ENCODE measurements around the gene INF2. TPM values are rescaled to one million over a fixed set of nuclear protein-coding genes. Genes with fewer than 3 reads are reported as not detected.

The INF2 gene
- total RNA-seq, 1 donor from 2014 or later = 126 TPM

- Histone ChIP-seq H3K27ac (ENCODE audit: low read depth, low read length) (no peak overlapping the region), H3K4me3 (ENCODE audit: insufficient read depth, low read depth, low read length) (no peak overlapping the region), H4K20me1 (ENCODE audit: insufficient read depth, low read length) (peaks cover 69% of the 10 kb centered on the region), H3K9me3 (ENCODE audit: insufficient read depth, low read depth, low read length) (no peaks in the 10 kb centered on the region), H3K4me2 (ENCODE audit: low read length) (no peak overlapping the region), H3K36me3 (ENCODE audit: insufficient read depth, low read length) (peaks cover 9% of the 10 kb centered on the region), H2AFZ (ENCODE audit: low read depth, low read length) (no peak overlapping the region), H3K79me2 (ENCODE audit: insufficient read depth, low read length) (peaks cover 43% of the 10 kb centered on the region), H3K27me3 (ENCODE audit: insufficient read depth, low read length) (no peaks in the 10 kb centered on the region), H3K9ac (ENCODE audit: low read length) (no peak overlapping the region), H3K4me1 (ENCODE audit: insufficient read depth, low read length) (peaks cover 8% of the 10 kb centered on the region)
- Mint-ChIP-seq H3K27ac (ENCODE audit: unreplicated experiment) (peak overlapping the region; percentile 34), H3K27me3 (ENCODE audit: low read depth, unreplicated experiment) (no peaks in the 10 kb centered on the region), H3K4me1 (ENCODE audit: low read depth, unreplicated experiment) (peaks cover 7% of the 10 kb centered on the region), H3K9me3 (ENCODE audit: unreplicated experiment) (no peaks in the 10 kb centered on the region), H3K36me3 (ENCODE audit: low read depth, unreplicated experiment) (peaks cover 15% of the 10 kb centered on the region), H3K4me3 (ENCODE audit: unreplicated experiment) (no peak overlapping the region)
- TF ChIP-seq, protein P1, sequence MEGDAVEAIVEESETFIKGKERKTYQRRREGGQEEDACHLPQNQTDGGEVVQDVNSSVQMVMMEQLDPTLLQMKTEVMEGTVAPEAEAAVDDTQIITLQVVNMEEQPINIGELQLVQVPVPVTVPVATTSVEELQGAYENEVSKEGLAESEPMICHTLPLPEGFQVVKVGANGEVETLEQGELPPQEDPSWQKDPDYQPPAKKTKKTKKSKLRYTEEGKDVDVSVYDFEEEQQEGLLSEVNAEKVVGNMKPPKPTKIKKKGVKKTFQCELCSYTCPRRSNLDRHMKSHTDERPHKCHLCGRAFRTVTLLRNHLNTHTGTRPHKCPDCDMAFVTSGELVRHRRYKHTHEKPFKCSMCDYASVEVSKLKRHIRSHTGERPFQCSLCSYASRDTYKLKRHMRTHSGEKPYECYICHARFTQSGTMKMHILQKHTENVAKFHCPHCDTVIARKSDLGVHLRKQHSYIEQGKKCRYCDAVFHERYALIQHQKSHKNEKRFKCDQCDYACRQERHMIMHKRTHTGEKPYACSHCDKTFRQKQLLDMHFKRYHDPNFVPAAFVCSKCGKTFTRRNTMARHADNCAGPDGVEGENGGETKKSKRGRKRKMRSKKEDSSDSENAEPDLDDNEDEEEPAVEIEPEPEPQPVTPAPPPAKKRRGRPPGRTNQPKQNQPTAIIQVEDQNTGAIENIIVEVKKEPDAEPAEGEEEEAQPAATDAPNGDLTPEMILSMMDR (IDR thresholded peaks at IDR 0.05; ENCODE audit: insufficient read depth, low read depth, low read length) = no peak
- TF ChIP-seq EZH2 (IDR thresholded peaks at IDR 0.05; ENCODE audit: insufficient read depth, low read length) = no peak
- no peak for FAIRE-seq
- DNase-seq (ENCODE audit: low read depth) = no peak
Measured at GRCh38 chr14:104758981-104759969, 69.9 kb downstream of the INF2 start.

DNA sequence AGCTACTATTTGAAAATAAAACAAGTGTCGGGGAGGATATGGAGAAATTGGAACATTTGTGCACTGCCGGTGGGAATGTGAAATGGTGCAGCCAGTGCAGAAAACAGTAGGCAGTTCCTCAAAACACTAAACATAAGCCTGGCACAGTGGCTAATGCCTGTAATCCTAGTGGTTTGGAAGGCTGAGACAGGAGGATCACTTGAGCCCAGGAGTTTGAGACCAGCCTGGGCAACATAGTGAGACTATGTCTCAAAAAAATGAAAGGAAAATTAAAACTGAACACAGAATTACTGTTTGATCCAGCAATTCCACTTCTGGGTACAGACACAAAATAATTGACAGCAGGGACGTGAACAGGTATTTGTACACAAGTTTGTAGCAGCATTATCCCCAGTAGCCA is 76.1 kb downstream of the INF2 start:
- DNase-seq (ENCODE audit: low read depth) (no peak), FAIRE-seq (no peak)
- H3K4me3 Mint-ChIP-seq (ENCODE audit: unreplicated experiment) = peak overlapping the region; percentile 23
- H3K4me1 Mint-ChIP-seq (ENCODE audit: low read depth, unreplicated experiment) = peaks cover 3% of the 10 kb centered on the region
- H3K4me1 ChIP-seq (ENCODE audit: insufficient read depth, low read length) = peaks cover 3% of the 10 kb centered on the region
- H3K9ac ChIP-seq (ENCODE audit: low read length) = no peak overlapping the region
- peaks cover 2% of the 10 kb centered on the region for H3K36me3 ChIP-seq (ENCODE audit: insufficient read depth, low read length)
- peaks cover 17% of the 10 kb centered on the region for H3K36me3 Mint-ChIP-seq (ENCODE audit: low read depth, unreplicated experiment)
- TF ChIP-seq EZH2 (IDR thresholded peaks at IDR 0.05; ENCODE audit: insufficient read depth, low read length) = no peak
- TF ChIP-seq, protein P1 (IDR thresholded peaks at IDR 0.05; ENCODE audit: insufficient read depth, low read depth, low read length) = no peak
- no peak overlapping the region for H3K4me3 ChIP-seq (ENCODE audit: insufficient read depth, low read depth, low read length)
- peaks cover 21% of the 10 kb centered on the region for H4K20me1 ChIP-seq (ENCODE audit: insufficient read depth, low read length)
- no peaks in the 10 kb centered on the region for H3K79me2 ChIP-seq (ENCODE audit: insufficient read depth, low read length)
- no peaks in the 10 kb centered on the region for H3K27me3 Mint-ChIP-seq (ENCODE audit: low read depth, unreplicated experiment)
- H3K9me3 ChIP-seq (ENCODE audit: insufficient read depth, low read depth, low read length) = no peaks in the 10 kb centered on the region
- no peak overlapping the region for H3K27ac Mint-ChIP-seq (ENCODE audit: unreplicated experiment)
- no peak overlapping the region for H2AFZ ChIP-seq (ENCODE audit: low read depth, low read length)
- no peaks in the 10 kb centered on the region for H3K9me3 Mint-ChIP-seq (ENCODE audit: unreplicated experiment)
- H3K4me2 ChIP-seq (ENCODE audit: low read length) = no peak overlapping the region
- H3K27me3 ChIP-seq (ENCODE audit: insufficient read depth, low read length) = no peaks in the 10 kb centered on the region
- no peak overlapping the region for H3K27ac ChIP-seq (ENCODE audit: low read depth, low read length)
